AG20443 (cell line): Measurements from ENCODE around the gene SH3BP4.
"Not testable (repeated sequence)": the region's sequence is repeated elsewhere in the genome, so short reads cannot be mapped to it uniquely, and the experiment has no call there.

Source experiments
- DNase-seq: peaks from one replicate; pipeline ENCODE4 v3.0.0; 2012; ENCODE audit warnings: low spot score, mixed read lengths

Gene SH3BP4

GRCh38 chr2:235020141-235020540 lies 68.3 kb downstream of the SH3BP4 start:
- not testable (repeated sequence) for DNase-seq

DNA sequence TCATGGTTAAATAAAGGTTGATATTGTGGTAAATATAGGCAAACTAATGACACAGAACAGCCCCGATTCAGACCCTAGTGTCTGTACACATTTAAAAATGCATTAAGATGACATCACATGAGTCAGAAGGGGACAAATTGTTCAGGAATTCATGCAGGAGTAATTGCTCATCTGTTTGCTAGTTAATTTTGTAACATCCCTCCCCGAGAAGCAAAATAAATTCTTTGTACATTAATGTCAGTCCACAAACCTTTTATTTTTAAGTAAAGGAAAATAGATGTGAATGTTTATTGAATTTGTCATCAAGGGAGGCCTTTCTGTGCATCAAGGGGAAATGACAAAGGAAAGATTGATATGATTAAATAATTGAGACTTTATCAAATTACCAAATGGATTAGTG lies 69.9 kb downstream of the SH3BP4 start:
- DNase-seq: peak; percentile 73

- peak; percentile 47 for DNase-seq
Measured at GRCh38 chr2:235024191-235024860, 72.5 kb downstream of the SH3BP4 start.

- DNase-seq: no peak
Measured at GRCh38 chr2:235024931-235025773, 73.3 kb downstream of the SH3BP4 start.

- DNase-seq: peak; percentile 53
Measured at GRCh38 chr2:235025800-235026536, 74.2 kb downstream of the SH3BP4 start.

GRCh38 chr2:235026649-235027557 lies 75.1 kb downstream of the SH3BP4 start:
- peak; percentile 64 for DNase-seq

- DNase-seq: peak; percentile 84
Measured at GRCh38 chr2:235027558-235028214, 75.9 kb downstream of the SH3BP4 start.

GRCh38 chr2:235028646-235029045 lies 76.8 kb downstream of the SH3BP4 start:
- DNase-seq: no peak

- no peak for DNase-seq
Measured at GRCh38 chr2:235029054-235029453, 77.2 kb downstream of the SH3BP4 start.

DNA sequence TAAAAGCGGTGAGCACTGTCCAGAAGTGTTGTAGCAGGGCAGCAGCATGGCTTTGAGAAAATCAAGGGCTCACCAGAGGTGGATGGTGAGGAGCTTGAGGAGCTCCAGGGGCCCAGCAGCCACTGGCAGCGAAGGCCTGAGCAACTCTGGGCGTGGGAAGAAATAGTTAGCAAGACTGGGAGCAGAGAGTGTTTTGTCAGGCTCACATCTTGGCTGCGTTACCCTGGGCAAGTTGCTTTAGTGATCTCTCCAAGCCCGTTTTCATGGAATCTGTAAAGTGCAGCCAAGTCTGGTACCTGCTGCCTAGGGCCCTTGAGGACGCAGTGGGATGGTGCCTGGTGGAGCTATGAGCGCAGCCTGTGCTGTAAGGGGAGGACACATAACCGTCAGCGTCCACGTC lies 78.3 kb downstream of the SH3BP4 start:
- no peak for DNase-seq

- DNase-seq: no peak
Measured at GRCh38 chr2:235030936-235031335, 79.1 kb downstream of the SH3BP4 start.

DNA sequence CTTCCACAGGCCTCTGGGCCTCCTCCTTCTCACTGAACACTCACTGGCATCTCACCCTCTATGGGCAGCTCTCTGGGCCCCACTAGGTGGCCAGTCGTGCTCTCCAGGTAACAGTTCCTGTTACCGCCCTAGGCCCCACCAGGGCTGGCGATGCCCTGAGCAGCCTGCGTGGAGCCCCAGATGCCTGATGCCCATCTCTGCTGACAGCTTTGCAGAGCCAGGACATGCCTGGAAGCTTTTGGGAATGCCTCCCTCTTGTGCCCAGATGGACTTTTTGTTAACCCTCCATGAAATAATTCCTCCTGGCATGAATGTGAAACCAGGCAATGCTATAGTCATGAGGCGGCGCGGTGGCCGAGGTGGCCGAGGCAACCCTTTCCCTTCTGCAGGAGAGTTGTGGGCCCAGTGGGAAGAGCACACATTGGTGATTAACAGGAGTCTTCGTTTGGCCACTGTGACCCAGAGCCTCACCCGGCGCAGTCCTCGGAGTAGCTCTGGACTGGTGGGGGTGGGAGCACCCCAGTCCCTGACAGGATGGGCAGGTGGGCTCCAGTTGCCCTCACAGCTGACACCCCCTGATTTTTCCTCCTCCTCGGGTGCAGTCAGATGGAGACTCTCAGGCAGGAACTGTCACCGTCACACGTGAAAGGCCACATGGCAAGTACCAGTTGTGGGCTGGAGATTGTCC lies 80.0 kb downstream of the SH3BP4 start:
- no peak for DNase-seq

DNA sequence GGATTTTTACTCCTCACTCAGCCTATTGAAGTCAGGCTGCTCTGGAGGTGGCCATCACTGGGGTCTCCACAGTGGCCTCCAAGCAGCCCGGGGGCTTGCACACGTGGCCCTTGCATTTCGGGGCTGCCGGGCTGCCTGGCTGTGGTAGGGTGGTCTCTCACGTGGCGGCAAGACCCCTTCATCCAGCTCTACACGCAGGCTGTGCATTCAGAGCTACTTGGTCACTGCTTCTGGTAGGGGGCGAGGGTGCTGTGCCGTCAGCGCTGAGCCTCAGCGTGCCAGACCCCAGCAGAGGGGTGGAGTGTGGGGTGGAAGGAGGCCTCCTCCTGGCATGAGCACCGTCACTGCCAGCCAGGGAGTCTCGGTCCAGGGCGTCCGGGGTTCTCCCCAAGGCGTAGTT lies 80.6 kb downstream of the SH3BP4 start:
- DNase-seq: no peak

DNA sequence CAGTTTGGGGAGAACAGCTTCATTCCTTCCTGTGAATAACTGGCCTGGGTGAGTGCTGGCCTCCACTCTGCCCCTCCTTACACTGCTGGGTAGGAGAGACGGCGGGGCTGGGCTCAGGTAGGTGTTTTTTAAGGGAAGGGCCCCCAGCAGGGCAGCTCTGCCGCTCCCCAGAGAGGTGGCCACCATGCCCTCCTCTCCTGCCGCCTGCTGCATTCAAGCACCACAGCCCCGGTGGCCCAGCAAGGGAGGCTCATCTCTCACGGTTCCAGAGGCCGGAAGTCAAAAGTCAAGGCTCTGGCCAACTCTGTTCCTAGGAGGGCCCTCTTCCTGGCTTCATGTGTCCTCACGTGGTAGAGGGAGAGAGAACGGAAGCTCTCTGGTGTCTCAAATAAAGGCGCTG lies 81.1 kb downstream of the SH3BP4 start:
- no peak for DNase-seq

- DNase-seq: no peak
Measured at GRCh38 chr2:235034265-235035118, 82.7 kb downstream of the SH3BP4 start.

DNA sequence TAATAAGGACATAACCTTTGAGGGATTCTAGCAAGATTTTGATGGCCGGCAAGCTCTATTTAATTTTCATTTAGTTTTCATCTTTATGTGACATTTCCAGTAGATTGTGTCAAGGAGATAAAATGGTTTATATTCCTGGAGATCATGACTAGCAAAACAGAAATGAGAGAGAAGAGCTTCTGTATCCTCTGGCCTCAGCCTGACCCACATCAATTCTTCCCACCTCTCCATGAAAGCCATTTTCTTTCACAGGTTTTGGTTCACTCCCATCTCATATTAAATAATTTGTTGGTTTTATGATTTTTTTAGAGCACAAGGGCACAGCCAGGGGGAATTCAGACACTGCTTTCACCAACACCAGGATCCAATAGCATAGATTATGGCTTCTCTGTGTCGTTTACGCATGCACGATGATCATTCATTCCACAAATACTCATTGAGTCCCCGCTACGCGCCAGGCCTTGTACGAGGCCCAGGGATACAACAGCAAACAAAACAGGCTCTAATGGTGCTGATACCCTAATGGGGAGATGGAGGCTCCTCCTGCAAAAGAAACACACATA lies 85.9 kb downstream of the SH3BP4 start:
- no peak for DNase-seq

DNA sequence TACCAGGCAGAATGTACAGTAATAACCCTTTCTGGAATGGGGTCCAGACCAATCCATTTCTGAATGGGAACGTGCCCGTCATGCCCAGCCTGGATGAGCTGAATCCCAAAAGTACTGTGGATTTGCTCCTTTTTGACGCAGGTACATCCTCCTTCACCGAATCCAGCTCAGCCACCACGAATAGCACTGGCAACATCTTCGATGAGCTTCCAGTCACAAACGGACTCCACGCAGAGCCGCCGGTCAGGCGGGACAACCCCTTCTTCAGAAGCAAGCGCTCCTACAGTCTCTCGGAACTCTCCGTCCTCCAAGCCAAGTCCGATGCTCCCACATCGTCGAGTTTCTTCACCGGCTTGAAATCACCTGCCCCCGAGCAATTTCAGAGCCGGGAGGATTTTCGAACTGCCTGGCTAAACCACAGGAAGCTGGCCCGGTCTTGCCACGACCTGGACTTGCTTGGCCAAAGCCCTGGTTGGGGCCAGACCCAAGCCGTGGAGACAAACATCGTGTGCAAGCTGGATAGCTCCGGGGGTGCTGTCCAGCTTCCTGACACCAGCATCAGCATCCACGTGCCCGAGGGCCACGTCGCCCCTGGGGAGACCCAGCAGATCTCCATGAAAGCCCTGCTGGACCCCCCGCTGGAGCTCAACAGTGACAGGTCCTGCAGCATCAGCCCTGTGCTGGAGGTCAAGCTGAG lies 89.6 kb downstream of the SH3BP4 start:
- DNase-seq: no peak

- no peak for DNase-seq
Measured at GRCh38 chr2:235041918-235042575, 90.2 kb downstream of the SH3BP4 start.
